Liver (tissue), 3 donors: Measurements from ENCODE around the gene TRIO.

Source experiments
- EGR1 ChIP-seq, 2 donors: IDR thresholded peaks; 2 replicates each; pipeline ENCODE4 v1.6.1; 2016 to 2018; ENCODE audit warnings: antibody characterized with exemption in 2 of 2, low read depth in 2 of 2
- FOXA1 ChIP-seq: IDR thresholded peaks from 2 replicates; pipeline ENCODE4 v1.6.1; 2016; ENCODE audit warnings: antibody characterized with exemption
- GABPA ChIP-seq, 2 donors: IDR thresholded peaks in 1 of 2; conservative IDR thresholded peaks in 1 of 2; 2 replicates each; pipeline ENCODE4 v1.6.1; 2016; ENCODE audit warnings: antibody characterized with exemption in 2 of 2, mild to moderate bottlenecking in 1 of 2, moderate library complexity in 1 of 2
- NR2F2 ChIP-seq: IDR thresholded peaks from 2 replicates; pipeline ENCODE4 v1.6.1; 2016; ENCODE audit warnings: antibody characterized with exemption
- RAD21 ChIP-seq, 2 donors: IDR thresholded peaks; 2 replicates each; pipeline ENCODE4 v1.6.1; 2016; ENCODE audit warnings: antibody characterized with exemption in 2 of 2, mild to moderate bottlenecking in 2 of 2
- REST ChIP-seq: IDR thresholded peaks from 2 replicates; pipeline ENCODE4 v1.6.1; 2016; ENCODE audit warnings: antibody characterized with exemption, mild to moderate bottlenecking
- RXRA ChIP-seq, 2 donors: IDR thresholded peaks; 2 replicates each; pipeline ENCODE4 v1.6.1; 2017 to 2018; ENCODE audit warnings: antibody characterized with exemption in 2 of 2, mild to moderate bottlenecking in 1 of 2
- TAF1 ChIP-seq: conservative IDR thresholded peaks from 2 replicates; pipeline ENCODE4 v1.6.1; 2016; ENCODE audit warnings: antibody characterized with exemption, mild to moderate bottlenecking
- TF ChIP-seq, protein P1 (sequence below): fragments of 150-350 bp; IDR thresholded peaks from 2 replicates; pipeline ENCODE4 v1.5.1; 2017; ENCODE audit warnings: improper control_type of control experiment, low read depth, low read length; ENCODE audit not compliant: missing input control
- TF ChIP-seq, protein P2 (sequence below): IDR thresholded peaks from 2 replicates; pipeline ENCODE4 v1.6.1; 2016; ENCODE audit warnings: antibody characterized with exemption
- TF ChIP-seq, protein P3 (sequence below): IDR thresholded peaks from 2 replicates; pipeline ENCODE4 v1.6.1; 2016; ENCODE audit warnings: antibody characterized with exemption
- donor health status: healthy.
- donor health status: healthy.

DNA sequence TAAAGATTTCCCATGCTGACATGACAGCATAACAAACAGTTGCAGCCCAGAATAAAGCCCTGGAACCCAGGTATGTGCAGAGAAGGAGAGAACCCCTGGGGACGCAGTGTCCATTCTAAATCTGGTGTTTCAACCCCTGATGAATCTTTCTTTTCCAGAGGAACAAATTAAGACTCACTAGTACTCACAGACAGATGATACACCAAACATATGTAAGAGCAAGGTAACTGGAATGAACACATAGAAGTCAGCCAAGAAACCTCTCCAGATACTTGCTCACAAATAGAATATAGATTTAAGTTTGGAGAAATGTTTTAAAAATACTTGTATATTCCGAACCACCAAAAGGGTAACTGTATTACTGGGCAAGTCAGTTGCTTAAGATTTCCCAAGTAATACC, 307.6 kb downstream of the TRIO start:
- TF ChIP-seq, protein P1, sequence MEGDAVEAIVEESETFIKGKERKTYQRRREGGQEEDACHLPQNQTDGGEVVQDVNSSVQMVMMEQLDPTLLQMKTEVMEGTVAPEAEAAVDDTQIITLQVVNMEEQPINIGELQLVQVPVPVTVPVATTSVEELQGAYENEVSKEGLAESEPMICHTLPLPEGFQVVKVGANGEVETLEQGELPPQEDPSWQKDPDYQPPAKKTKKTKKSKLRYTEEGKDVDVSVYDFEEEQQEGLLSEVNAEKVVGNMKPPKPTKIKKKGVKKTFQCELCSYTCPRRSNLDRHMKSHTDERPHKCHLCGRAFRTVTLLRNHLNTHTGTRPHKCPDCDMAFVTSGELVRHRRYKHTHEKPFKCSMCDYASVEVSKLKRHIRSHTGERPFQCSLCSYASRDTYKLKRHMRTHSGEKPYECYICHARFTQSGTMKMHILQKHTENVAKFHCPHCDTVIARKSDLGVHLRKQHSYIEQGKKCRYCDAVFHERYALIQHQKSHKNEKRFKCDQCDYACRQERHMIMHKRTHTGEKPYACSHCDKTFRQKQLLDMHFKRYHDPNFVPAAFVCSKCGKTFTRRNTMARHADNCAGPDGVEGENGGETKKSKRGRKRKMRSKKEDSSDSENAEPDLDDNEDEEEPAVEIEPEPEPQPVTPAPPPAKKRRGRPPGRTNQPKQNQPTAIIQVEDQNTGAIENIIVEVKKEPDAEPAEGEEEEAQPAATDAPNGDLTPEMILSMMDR = no peak
- TF ChIP-seq, protein P2, sequence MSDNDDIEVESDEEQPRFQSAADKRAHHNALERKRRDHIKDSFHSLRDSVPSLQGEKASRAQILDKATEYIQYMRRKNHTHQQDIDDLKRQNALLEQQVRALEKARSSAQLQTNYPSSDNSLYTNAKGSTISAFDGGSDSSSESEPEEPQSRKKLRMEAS = no peak
- TF ChIP-seq EGR1 (IDR thresholded peaks at IDR 0.05; ENCODE audit: low read depth in 2 of 2) = no peak
- TF ChIP-seq FOXA1 = no peak
- no peak for TF ChIP-seq RAD21 (IDR thresholded peaks at IDR 0.05)
- TF ChIP-seq, protein P3, sequence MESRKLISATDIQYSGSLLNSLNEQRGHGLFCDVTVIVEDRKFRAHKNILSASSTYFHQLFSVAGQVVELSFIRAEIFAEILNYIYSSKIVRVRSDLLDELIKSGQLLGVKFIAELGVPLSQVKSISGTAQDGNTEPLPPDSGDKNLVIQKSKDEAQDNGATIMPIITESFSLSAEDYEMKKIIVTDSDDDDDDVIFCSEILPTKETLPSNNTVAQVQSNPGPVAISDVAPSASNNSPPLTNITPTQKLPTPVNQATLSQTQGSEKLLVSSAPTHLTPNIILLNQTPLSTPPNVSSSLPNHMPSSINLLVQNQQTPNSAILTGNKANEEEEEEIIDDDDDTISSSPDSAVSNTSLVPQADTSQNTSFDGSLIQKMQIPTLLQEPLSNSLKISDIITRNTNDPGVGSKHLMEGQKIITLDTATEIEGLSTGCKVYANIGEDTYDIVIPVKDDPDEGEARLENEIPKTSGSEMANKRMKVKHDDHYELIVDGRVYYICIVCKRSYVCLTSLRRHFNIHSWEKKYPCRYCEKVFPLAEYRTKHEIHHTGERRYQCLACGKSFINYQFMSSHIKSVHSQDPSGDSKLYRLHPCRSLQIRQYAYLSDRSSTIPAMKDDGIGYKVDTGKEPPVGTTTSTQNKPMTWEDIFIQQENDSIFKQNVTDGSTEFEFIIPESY = no peak
- TF ChIP-seq NR2F2 = no peak
- TF ChIP-seq GABPA (IDR thresholded peaks at IDR 0.05 in 1 of 2, conservative IDR thresholded peaks at IDR 0.05 in 1 of 2) = no peak
- no peak for TF ChIP-seq TAF1
- TF ChIP-seq RXRA (IDR thresholded peaks at IDR 0.05) = no peak
- TF ChIP-seq REST = no peak
